Spleen (tissue), 11 donors: ENCODE measurements around the gene MSH5. TPM values are rescaled to one million over a fixed set of nuclear protein-coding genes. Genes with fewer than 3 reads are reported as not detected.

ENCODE experiments used
- DNase-seq: peaks from one replicate; pipeline ENCODE4 v3.0.0-alpha.2; 2020
- H3K27ac ChIP-seq, 8 donors: fragments of 200-600 bp; sonication (generic) in 7 of 8; 1 replicate in 4 of 8; 2 replicates in 4 of 8; pipeline versions ENCODE4 v1.5.0 to v1.8.0; 2016 to 2021; ENCODE audit warnings: inconsistent platforms in 4 of 8, mild to moderate bottlenecking in 4 of 8, moderate library complexity in 1 of 8
- H3K27me3 ChIP-seq, 7 donors: fragments of 200-600 bp; sonication (generic) in 6 of 7; replicated peaks in 1 of 7; 1 replicate in 4 of 7; 2 replicates in 3 of 7; pipeline versions ENCODE4 v1.5.0 to v1.8.0; 2016 to 2021; ENCODE audit warnings: inconsistent platforms in 3 of 7, mild to moderate bottlenecking in 1 of 7
- H3K36me3 ChIP-seq, 6 donors: fragments of 200-600 bp; sonication (generic) in 5 of 6; 1 replicate in 4 of 6; 2 replicates in 2 of 6; pipeline versions ENCODE4 v1.5.0 to v1.8.0; 2016 to 2021; ENCODE audit warnings: inconsistent platforms in 2 of 6
- H3K4me1 ChIP-seq, 6 donors: fragments of 200-600 bp; sonication (generic) in 5 of 6; 1 replicate in 3 of 6; 2 replicates in 3 of 6; pipeline versions ENCODE4 v1.5.0 to v1.8.0; 2016 to 2021; ENCODE audit warnings: inconsistent platforms in 3 of 6
- H3K4me3 ChIP-seq, 8 donors: fragments of 200-600 bp; sonication (generic) in 7 of 8; 1 replicate in 4 of 8; 2 replicates in 4 of 8; pipeline versions ENCODE4 v1.5.0 to v1.8.0; 2016 to 2021; ENCODE audit warnings: inconsistent platforms in 4 of 8, mild to moderate bottlenecking in 4 of 8, moderate library complexity in 2 of 8
- H3K9me3 ChIP-seq, 8 donors: fragments of 200-600 bp; sonication (generic) in 7 of 8; 1 replicate in 4 of 8; 2 replicates in 4 of 8; pipeline versions ENCODE4 v1.5.0 to v1.8.0; 2016 to 2021; ENCODE audit warnings: inconsistent platforms in 4 of 8
- POLR2A ChIP-seq, 3 donors: fragments of 450-650 bp; IDR thresholded peaks; one replicate each; pipeline ENCODE4 v1.5.1; 2017; ENCODE audit warnings: antibody characterized with exemption in 3 of 3, mild to moderate bottlenecking in 1 of 3
- POLR2AphosphoS5 ChIP-seq, 3 donors: sonication (generic); formaldehyde crosslinking; IDR thresholded peaks; one replicate each; pipeline ENCODE4 v1.5.1; 2017; ENCODE audit warnings: antibody characterized with exemption in 3 of 3
- WGBS, 5 donors: extraction: QIAGEN DNeasy Blood & Tissue Kit in 3 of 5; methylation state at CpG; one replicate each; pipeline versions ENCODE4 v1.1.5 to v1.1.7; 2013 to 2018; 5-methylcytosine and 5-hydroxymethylcytosine counted together
- intact Hi-C: fragments of 100-400 bp; cut with DNase I; formaldehyde crosslinking; loops from one replicate; pipeline ENCODE4 v1.15.0; 2023; ENCODE audit warnings: low total_unique reads
- polyA plus RNA-seq, 3 donors: library from polyadenylated mRNA; stranded (reverse); fragments of 200-250 nt; gene quantifications; one replicate each; pipeline ENCODE4 v1.2.1, GENCODE V29; 2013
- total RNA-seq, 7 donors: library from RNA; depleted of rRNA in 3 of 7; stranded (reverse); fragments of >200 nt in 3 of 7; fragmentation: NEBNext Ultra II Directional in 4 of 7; extraction: Animal tissue kit (Norgen Biotek cat#: 25700) in 4 of 7; gene quantifications; one replicate each; pipeline versions ENCODE4 v1.1.0 to v1.2.1, GENCODE V29; 2016 to 2021
- TF ChIP-seq, protein P1 (sequence below), 11 experiments: fragments of 200-600 bp in 7 of 11; fragments of 450-650 bp in 4 of 11; sonication (generic) in 4 of 11; IDR thresholded peaks in 8 of 11; conservative IDR thresholded peaks in 3 of 11; 1 replicate in 7 of 11; 2 replicates in 4 of 11; pipeline versions ENCODE4 v1.4.0 to v1.8.0; 2016 to 2021; ENCODE audit warnings: antibody characterized with exemption in 11 of 11, inconsistent platforms in 4 of 11, mild to moderate bottlenecking in 1 of 11
- donor health status: healthy with polysubstance abuse.
- donor health status: DM: no; HTN: no; CAD: no; lungs with moderate emphysema.
- donor health status: DM: no; HTN: no; CAD: no.
- donor health status: Bipolar disorder and iron deficiency.
- donor health status: healthy.
- donor health status: DM: no; HTN: no; CAD: no.
- donor health status: DM: yes; HTN: yes; CAD: no.

The MSH5 gene
- total and polyA plus RNA-seq, 10 donors: 11.2 to 35.2 (median 26.8) TPM

DNA sequence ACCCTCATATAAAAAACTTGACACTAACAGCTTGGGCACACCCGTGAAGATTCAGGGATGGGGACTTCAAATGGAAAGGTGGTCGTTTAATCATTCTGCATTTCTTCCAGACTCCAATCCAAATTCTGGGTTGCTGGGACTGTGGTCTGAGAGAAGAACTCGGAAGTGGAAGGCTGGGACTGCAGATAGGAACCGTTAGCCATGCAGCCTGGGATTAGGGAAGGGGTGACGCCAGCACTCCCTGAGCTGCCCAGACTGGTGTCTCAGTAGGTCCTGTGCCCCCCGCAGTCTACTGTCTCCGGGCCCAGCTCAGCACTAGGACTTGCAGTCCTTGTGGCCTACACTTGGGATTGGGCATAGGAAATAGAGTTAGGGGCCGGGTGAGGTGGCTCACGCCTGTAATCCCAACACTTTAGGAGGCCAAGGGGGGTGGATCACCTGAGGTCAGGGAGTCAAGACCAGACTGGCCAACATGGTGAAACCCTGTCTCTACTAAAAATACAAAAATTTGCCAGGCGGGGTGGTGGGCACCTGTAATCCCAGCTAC lies 3.0 kb upstream of the MSH5 start:
- Histone ChIP-seq H3K4me3 (peak overlapping the region; percentile 80 to 95 (median 88)), H3K27ac (peak overlapping the region; percentile 82 to 99 (median 96)), H3K4me1 (peaks cover 50 to 84% (median 75%) of the 10 kb centered on the region in 6 donors), H3K36me3 (peaks cover under 1 to 31% (median 23%) of the 10 kb centered on the region in 6 donors), H3K27me3 (no peaks in the 10 kb centered on the region), H3K9me3 (no peaks in the 10 kb centered on the region)
- peak; percentile 82 for DNase-seq
- 7 to 35% (median 15%) methylated on average over 10 of the region's 10 CpGs for WGBS, 5 donors
- intact Hi-C loops: loop anchor here (10.0 kb wide), 2 partner anchors 58 to 88 kb away; partner anchors contain the start of genes HSPA1B and VARS1
- TF ChIP-seq POLR2A (IDR thresholded peaks at IDR 0.05) (no peak), POLR2AphosphoS5 (IDR thresholded peaks at IDR 0.05) (no peak)
- TF ChIP-seq, protein P1, sequence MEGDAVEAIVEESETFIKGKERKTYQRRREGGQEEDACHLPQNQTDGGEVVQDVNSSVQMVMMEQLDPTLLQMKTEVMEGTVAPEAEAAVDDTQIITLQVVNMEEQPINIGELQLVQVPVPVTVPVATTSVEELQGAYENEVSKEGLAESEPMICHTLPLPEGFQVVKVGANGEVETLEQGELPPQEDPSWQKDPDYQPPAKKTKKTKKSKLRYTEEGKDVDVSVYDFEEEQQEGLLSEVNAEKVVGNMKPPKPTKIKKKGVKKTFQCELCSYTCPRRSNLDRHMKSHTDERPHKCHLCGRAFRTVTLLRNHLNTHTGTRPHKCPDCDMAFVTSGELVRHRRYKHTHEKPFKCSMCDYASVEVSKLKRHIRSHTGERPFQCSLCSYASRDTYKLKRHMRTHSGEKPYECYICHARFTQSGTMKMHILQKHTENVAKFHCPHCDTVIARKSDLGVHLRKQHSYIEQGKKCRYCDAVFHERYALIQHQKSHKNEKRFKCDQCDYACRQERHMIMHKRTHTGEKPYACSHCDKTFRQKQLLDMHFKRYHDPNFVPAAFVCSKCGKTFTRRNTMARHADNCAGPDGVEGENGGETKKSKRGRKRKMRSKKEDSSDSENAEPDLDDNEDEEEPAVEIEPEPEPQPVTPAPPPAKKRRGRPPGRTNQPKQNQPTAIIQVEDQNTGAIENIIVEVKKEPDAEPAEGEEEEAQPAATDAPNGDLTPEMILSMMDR (IDR thresholded peaks at IDR 0.05 in 8 of 11, conservative IDR thresholded peaks at IDR 0.05 in 3 of 11): no peak

DNA sequence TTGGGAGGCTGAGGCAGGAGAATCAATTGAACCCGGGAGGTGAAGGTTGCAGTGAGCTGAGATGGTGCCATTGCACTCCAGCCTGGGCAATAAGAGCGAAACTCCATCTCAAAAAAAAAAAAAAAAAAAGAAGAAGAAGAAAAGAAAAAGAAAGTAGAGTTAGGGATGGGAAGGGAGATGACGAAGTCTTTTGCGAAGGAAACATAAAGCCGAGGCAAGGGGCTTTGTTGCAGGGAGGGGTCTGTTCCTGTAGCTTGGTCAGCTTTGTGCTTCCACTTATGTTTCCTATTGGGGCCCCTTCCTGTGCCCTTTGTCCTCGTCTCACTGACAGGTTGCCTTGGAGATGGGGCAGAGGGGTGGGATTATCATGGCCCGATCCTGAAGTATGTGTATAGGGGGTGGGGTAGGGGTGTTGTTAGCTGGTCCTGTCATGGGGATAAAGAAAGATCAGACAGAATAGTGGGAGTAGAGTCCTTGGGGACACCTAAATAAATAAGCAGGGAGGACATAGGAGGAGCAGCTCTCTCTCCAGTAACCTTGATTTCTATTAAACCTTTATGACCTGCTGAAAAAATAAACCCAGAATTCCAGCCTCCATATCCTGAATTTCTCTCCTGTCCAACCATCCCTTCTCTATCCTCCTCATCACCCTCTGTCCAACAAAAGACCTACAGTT lies 2.4 kb upstream of the MSH5 start:
- H3K27me3 ChIP-seq: no peaks in the 10 kb centered on the region
- peaks cover 0 to 30% (median 17%) of the 10 kb centered on the region in 6 donors for H3K36me3 ChIP-seq
- no peak for DNase-seq
- H3K27ac ChIP-seq: peak overlapping the region; percentile 82 to 99 (median 96)
- WGBS, 5 donors: 8 to 20% (median 15%) methylated on average over 7 of the region's 7 CpGs
- no peaks in the 10 kb centered on the region for H3K9me3 ChIP-seq
- TF ChIP-seq, protein P1 (IDR thresholded peaks at IDR 0.05 in 8 of 11, conservative IDR thresholded peaks at IDR 0.05 in 3 of 11): no peak
- no peak for TF ChIP-seq POLR2AphosphoS5 (IDR thresholded peaks at IDR 0.05)
- TF ChIP-seq POLR2A (IDR thresholded peaks at IDR 0.05): no peak
- peak overlapping the region in 7 of 8 donors; percentile 9 to 95 (median 86) for H3K4me3 ChIP-seq
- peaks cover 44 to 77% (median 69%) of the 10 kb centered on the region in 6 donors for H3K4me1 ChIP-seq
- intact Hi-C loops: loop anchor here (10.0 kb wide), 2 partner anchors 57 to 87 kb away; partner anchors contain the start of genes HSPA1B and VARS1

DNA sequence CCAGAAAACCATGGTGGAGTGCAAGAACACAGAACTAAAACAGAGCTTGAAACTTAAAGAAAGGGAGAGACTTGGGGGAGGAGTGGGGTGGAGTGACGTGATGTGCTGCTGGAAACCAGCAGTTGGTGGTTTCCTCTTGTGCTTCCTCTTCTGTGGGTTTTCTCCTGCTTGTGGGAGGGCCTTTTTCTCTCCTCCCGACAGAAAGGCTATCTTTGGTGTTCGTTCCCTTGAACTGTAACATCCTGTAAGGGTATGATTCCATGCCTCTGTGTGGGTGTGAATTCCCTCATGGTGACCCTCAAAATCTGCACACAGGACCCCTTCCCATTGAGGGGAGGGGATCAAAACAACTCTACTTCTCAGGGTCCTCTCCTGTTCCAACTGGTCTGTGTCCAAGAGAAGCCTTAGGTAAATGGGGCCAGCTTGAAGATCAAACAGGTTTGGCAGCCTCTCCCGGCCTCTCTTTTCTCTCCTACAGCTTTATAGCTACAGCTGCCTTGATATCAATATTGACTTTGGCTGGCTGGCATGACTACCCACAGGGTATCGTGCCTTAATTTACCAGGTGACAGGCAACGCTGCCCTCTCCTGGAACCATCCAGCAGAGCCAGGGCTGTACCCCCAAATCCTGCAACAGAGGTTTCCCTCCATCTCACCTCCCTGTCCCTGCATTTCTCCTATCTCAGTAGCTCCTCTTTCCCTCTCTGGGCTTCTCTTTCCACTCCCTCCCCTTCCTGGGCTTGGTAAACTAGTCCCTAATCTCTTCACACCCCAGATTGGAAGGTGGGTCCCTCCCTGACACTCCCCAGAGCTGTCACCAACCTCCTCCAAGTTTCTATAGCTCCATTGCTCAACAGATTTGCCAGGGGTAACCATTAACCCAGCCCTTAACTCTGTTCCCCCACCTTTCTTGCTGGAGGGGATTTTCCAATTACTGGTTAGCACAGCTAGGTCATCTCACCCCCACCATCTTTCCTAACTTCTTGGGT lies 1.5 kb upstream of the MSH5 start:
- Histone ChIP-seq H3K36me3 (peaks cover 0 to 22% (median 8%) of the 10 kb centered on the region in 6 donors), H3K27me3 (no peaks in the 10 kb centered on the region), H3K27ac (peak overlapping the region; percentile 82 to 99 (median 96)), H3K9me3 (no peaks in the 10 kb centered on the region), H3K4me1 (peaks cover 40 to 69% (median 61%) of the 10 kb centered on the region in 6 donors), H3K4me3 (peak overlapping the region in 7 of 8 donors; percentile 9 to 95 (median 82))
- DNase-seq: peak; percentile 90
- WGBS, 5 donors: 3 to 6% (median 4%) methylated on average over 6 of the region's 6 CpGs
- intact Hi-C loops: loop anchor here (10.0 kb wide), 2 partner anchors 57 to 87 kb away; partner anchors contain the start of genes HSPA1B and VARS1
- TF ChIP-seq POLR2AphosphoS5 (IDR thresholded peaks at IDR 0.05): peak in 2 of 3 donors; percentile 18 to 92
- peak in 1 of 3 donors; percentile 28 for TF ChIP-seq POLR2A (IDR thresholded peaks at IDR 0.05)
- TF ChIP-seq, protein P1 (IDR thresholded peaks at IDR 0.05 in 8 of 11, conservative IDR thresholded peaks at IDR 0.05 in 3 of 11): peak in 5 of 11 experiments; percentile 9 to 35 (median 23)
